GM23338 (cell line): ENCODE results near the gene EBI3. TPM values are rescaled to one million over a fixed set of nuclear protein-coding genes. Genes with fewer than 3 reads are reported as not detected.
A peak's percentile ranks its signal among the peaks of the same experiment; 100 is the strongest.

Experiments
- ATAC-seq: fragments of 200-7000 bp; cut with Tn5 transposase; 3 replicates; pipeline ENCODE4 v1.9.1; 2020
- DNase-seq: peaks from one replicate; pipeline ENCODE4 v3.0.0-alpha.2; 2015; ENCODE audit warnings: low spot score
- H2AFZ ChIP-seq: fragments of 200-600 bp; sonication (generic); 2 replicates; pipeline ENCODE4 v1.8.0; 2016; ENCODE audit warnings: antibody characterized with exemption, mild to moderate bottlenecking, moderate library complexity
- H3F3A ChIP-seq: fragments of 200-600 bp; sonication (generic); replicated peaks from 2 replicates; pipeline ENCODE4 v1.8.0; 2017; ENCODE audit warnings: antibody characterized with exemption, mixed run types, low read depth
- H3K27ac ChIP-seq: fragments of 200-600 bp; sonication (generic); 2 replicates; pipeline ENCODE4 v1.6.1; 2016; ENCODE audit warnings: low read depth
- H3K27me3 ChIP-seq: fragments of 200-600 bp; sonication (generic); 2 replicates; pipeline ENCODE4 v1.8.0; 2016; ENCODE audit warnings: mild to moderate bottlenecking, mixed run types, moderate library complexity; ENCODE audit not compliant: insufficient read depth
- H3K36me3 ChIP-seq: fragments of 200-600 bp; sonication (generic); 2 replicates; pipeline ENCODE4 v1.8.0; 2016; ENCODE audit warnings: mild to moderate bottlenecking; ENCODE audit not compliant: insufficient read depth
- H3K4me1 ChIP-seq: fragments of 200-600 bp; sonication (generic); 2 replicates; pipeline ENCODE4 v1.8.0; 2016; ENCODE audit warnings: mild to moderate bottlenecking, moderate library complexity; ENCODE audit not compliant: insufficient read depth
- H3K4me2 ChIP-seq: fragments of 200-600 bp; sonication (generic); 2 replicates; pipeline ENCODE4 v1.7.1; 2017; ENCODE audit warnings: mixed run types
- H3K4me3 ChIP-seq: fragments of 200-600 bp; sonication (generic); 2 replicates; pipeline ENCODE4 v1.6.1; 2016; ENCODE audit warnings: mixed run types
- H3K79me2 ChIP-seq: fragments of 200-600 bp; sonication (generic); replicated peaks from 2 replicates; pipeline ENCODE4 v1.8.0; 2017; ENCODE audit warnings: mild to moderate bottlenecking; ENCODE audit not compliant: insufficient read depth
- H3K9me2 ChIP-seq: fragments of 200-600 bp; sonication (generic); 2 replicates; pipeline ENCODE4 v1.8.0; 2017; ENCODE audit not compliant: insufficient read depth
- H4K20me1 ChIP-seq: fragments of 200-600 bp; sonication (generic); replicated peaks from 2 replicates; pipeline ENCODE4 v1.8.0; 2017; ENCODE audit warnings: mild to moderate bottlenecking; ENCODE audit not compliant: insufficient read depth
- H3K27ac Mint-ChIP-seq: 2 replicates; pipeline ENCODE4 v1.8.0; 2020; ENCODE audit warnings: inconsistent platforms, mild to moderate bottlenecking, moderate library complexity, mixed read lengths
- H3K27me3 Mint-ChIP-seq: 3 replicates; pipeline ENCODE4 v1.8.0; 2022; ENCODE audit warnings: low read depth, mild to moderate bottlenecking, moderate library complexity, mixed read lengths, inconsistent platforms; ENCODE audit not compliant: insufficient read depth, poor library complexity
- H3K36me3 Mint-ChIP-seq: 3 replicates; pipeline ENCODE4 v1.8.0; 2021; ENCODE audit warnings: low read depth, mild to moderate bottlenecking, inconsistent platforms, moderate library complexity, mixed read lengths
- H3K4me1 Mint-ChIP-seq: 3 replicates; pipeline ENCODE4 v1.8.0; 2020; ENCODE audit warnings: mild to moderate bottlenecking, inconsistent platforms, mixed read lengths
- H3K4me3 Mint-ChIP-seq: 3 replicates; pipeline ENCODE4 v1.8.0; 2021; ENCODE audit warnings: moderate library complexity, mild to moderate bottlenecking, inconsistent platforms, mixed read lengths
- H3K9me3 Mint-ChIP-seq: 3 replicates; pipeline ENCODE4 v1.8.0; 2020; ENCODE audit warnings: moderate library complexity, mild to moderate bottlenecking, inconsistent platforms, mixed read lengths
- CTCF ChIP-seq, 2 experiments: fragments of 200-600 bp in 1 of 2; sonication (generic) in 1 of 2; conservative IDR thresholded peaks; 2 replicates each; pipeline versions ENCODE4 v1.5.1 to v1.6.1; 2016 to 2017; ENCODE audit warnings: antibody characterized with exemption in 2 of 2, low read depth in 2 of 2, mild to moderate bottlenecking in 2 of 2, moderate library complexity in 1 of 2
- EZH2 ChIP-seq: fragments of 200-600 bp; sonication (generic); IDR thresholded peaks from one replicate; pipeline ENCODE4 v1.8.0; 2017; ENCODE audit warnings: antibody characterized with exemption, mild to moderate bottlenecking, low read depth; ENCODE audit not compliant: unreplicated experiment
- REST ChIP-seq: IDR thresholded peaks from one replicate; pipeline ENCODE4 v1.6.1; 2018; ENCODE audit warnings: antibody characterized with exemption; ENCODE audit not compliant: unreplicated experiment
- ZNF462 ChIP-seq: fragments of 250-450 bp; sonication (Bioruptor Pico); IDR thresholded peaks from 2 replicates; pipeline ENCODE4 v1.5.0; 2020; ENCODE audit warnings: mild to moderate bottlenecking, moderate library complexity
- polyA plus RNA-seq: library from polyadenylated mRNA; unstranded; fragments of >200 nt; fragmentation: Nextera tagmentation; extraction: Ambion mirVana; gene quantifications from 2 replicates; pipeline ENCODE4 v1.2.1, GENCODE V29; 2016
- total RNA-seq: library from RNA; depleted of rRNA; stranded (reverse); fragments of >200 nt; shearing (Covaris generic); gene quantifications from 2 replicates; pipeline ENCODE4 v1.2.3, GENCODE V29; 2014

The EBI3 gene
- total and polyA plus RNA-seq, 2 experiments from 2014 or later: 0.52 to 1.4 TPM

GRCh38 chr19:4208385-4209094, 20.8 kb upstream of the EBI3 start:
- no peaks in the 10 kb centered on the region for H3K36me3 ChIP-seq
- peaks cover 4% of the 10 kb centered on the region; the same call in 1 of the 2 replicates for H3F3A ChIP-seq
- Mint-ChIP-seq H3K27me3 (peaks cover 2% of the 10 kb centered on the region), H3K9me3 (no peaks in the 10 kb centered on the region), H3K4me3 (no peak overlapping the region), H3K27ac (peak overlapping the region; percentile 97), H3K4me1 (peaks cover 4% of the 10 kb centered on the region; the same call in 2 of the 3 replicates), H3K36me3 (peaks cover 3% of the 10 kb centered on the region; the same call in 2 of the 3 replicates)
- no peaks in the 10 kb centered on the region; the same call in 1 of the 2 replicates for H4K20me1 ChIP-seq
- DNase-seq (peak; percentile 78), ATAC-seq (peak; percentile 54)
- no peak overlapping the region for H2AFZ ChIP-seq
- no peaks in the 10 kb centered on the region for H3K79me2 ChIP-seq
- peak; percentile 42 to 63; a peak in 2 of 4 replicates for TF ChIP-seq CTCF (conservative IDR thresholded peaks at IDR 0.05; ENCODE audit: low read depth in 2 of 2)
- no peak for TF ChIP-seq REST
- no peaks in the 10 kb centered on the region for H3K9me2 ChIP-seq
- no peak overlapping the region for H3K4me3 ChIP-seq
- H3K4me2 ChIP-seq: no peak overlapping the region
- no peaks in the 10 kb centered on the region for H3K4me1 ChIP-seq
- no peak overlapping the region for H3K27ac ChIP-seq
- no peaks in the 10 kb centered on the region for H3K27me3 ChIP-seq

- no peak overlapping the region for H3K4me3 ChIP-seq
- no peaks in the 10 kb centered on the region for H3K27me3 ChIP-seq
- no peak for ATAC-seq
- no peak for DNase-seq
- Mint-ChIP-seq H3K36me3 (peaks cover 3% of the 10 kb centered on the region; the same call in 2 of the 3 replicates), H3K27me3 (peaks cover 9% of the 10 kb centered on the region), H3K4me3 (no peak overlapping the region), H3K27ac (no peak overlapping the region), H3K9me3 (no peaks in the 10 kb centered on the region), H3K4me1 (peaks cover 4% of the 10 kb centered on the region; the same call in 2 of the 3 replicates)
- H3K4me2 ChIP-seq: no peak overlapping the region
- H3K79me2 ChIP-seq: no peaks in the 10 kb centered on the region
- H4K20me1 ChIP-seq: no peaks in the 10 kb centered on the region; the same call in 1 of the 2 replicates
- no peaks in the 10 kb centered on the region for H3K9me2 ChIP-seq
- H3F3A ChIP-seq: peaks cover 4% of the 10 kb centered on the region; the same call in 1 of the 2 replicates
- H3K4me1 ChIP-seq: no peaks in the 10 kb centered on the region
- H3K27ac ChIP-seq: no peak overlapping the region
- H2AFZ ChIP-seq: no peak overlapping the region
- H3K36me3 ChIP-seq: no peaks in the 10 kb centered on the region
- no peak for TF ChIP-seq ZNF462
- no peak for TF ChIP-seq CTCF (conservative IDR thresholded peaks at IDR 0.05; ENCODE audit: low read depth in 2 of 2)
- TF ChIP-seq EZH2: no peak
Observed at GRCh38 chr19:4210166-4210731, 19.1 kb upstream of the EBI3 start.
